Spleen (tissue), 11 donors: ENCODE results near the gene EIF5A. TPM values are rescaled to one million over a fixed set of nuclear protein-coding genes. Genes with fewer than 3 reads are reported as not detected.
"Not testable (repeated sequence)": the region's sequence is repeated elsewhere in the genome, so short reads cannot be mapped to it uniquely, and the experiment has no call there.

Experiments used
- DNase-seq: peaks from one replicate; pipeline ENCODE4 v3.0.0-alpha.2; 2020
- H3K27ac ChIP-seq, 8 donors: fragments of 200-600 bp; sonication (generic) in 7 of 8; 1 replicate in 4 of 8; 2 replicates in 4 of 8; pipeline versions ENCODE4 v1.5.0 to v1.8.0; 2016 to 2021; ENCODE audit warnings: inconsistent platforms in 4 of 8, mild to moderate bottlenecking in 4 of 8, moderate library complexity in 1 of 8
- H3K27me3 ChIP-seq, 7 donors: fragments of 200-600 bp; sonication (generic) in 6 of 7; replicated peaks in 1 of 7; 1 replicate in 4 of 7; 2 replicates in 3 of 7; pipeline versions ENCODE4 v1.5.0 to v1.8.0; 2016 to 2021; ENCODE audit warnings: inconsistent platforms in 3 of 7, mild to moderate bottlenecking in 1 of 7
- H3K36me3 ChIP-seq, 6 donors: fragments of 200-600 bp; sonication (generic) in 5 of 6; 1 replicate in 4 of 6; 2 replicates in 2 of 6; pipeline versions ENCODE4 v1.5.0 to v1.8.0; 2016 to 2021; ENCODE audit warnings: inconsistent platforms in 2 of 6
- H3K4me1 ChIP-seq, 6 donors: fragments of 200-600 bp; sonication (generic) in 5 of 6; 1 replicate in 3 of 6; 2 replicates in 3 of 6; pipeline versions ENCODE4 v1.5.0 to v1.8.0; 2016 to 2021; ENCODE audit warnings: inconsistent platforms in 3 of 6
- H3K4me3 ChIP-seq, 8 donors: fragments of 200-600 bp; sonication (generic) in 7 of 8; 1 replicate in 4 of 8; 2 replicates in 4 of 8; pipeline versions ENCODE4 v1.5.0 to v1.8.0; 2016 to 2021; ENCODE audit warnings: inconsistent platforms in 4 of 8, mild to moderate bottlenecking in 4 of 8, moderate library complexity in 2 of 8
- H3K9me3 ChIP-seq, 8 donors: fragments of 200-600 bp; sonication (generic) in 7 of 8; 1 replicate in 4 of 8; 2 replicates in 4 of 8; pipeline versions ENCODE4 v1.5.0 to v1.8.0; 2016 to 2021; ENCODE audit warnings: inconsistent platforms in 4 of 8
- POLR2A ChIP-seq, 3 donors: fragments of 450-650 bp; IDR thresholded peaks; one replicate each; pipeline ENCODE4 v1.5.1; 2017; ENCODE audit warnings: antibody characterized with exemption in 3 of 3, mild to moderate bottlenecking in 1 of 3
- POLR2AphosphoS5 ChIP-seq, 3 donors: sonication (generic); formaldehyde crosslinking; IDR thresholded peaks; one replicate each; pipeline ENCODE4 v1.5.1; 2017; ENCODE audit warnings: antibody characterized with exemption in 3 of 3
- WGBS, 5 donors: extraction: QIAGEN DNeasy Blood & Tissue Kit in 3 of 5; methylation state at CpG; one replicate each; pipeline versions ENCODE4 v1.1.5 to v1.1.7; 2013 to 2018; 5-methylcytosine and 5-hydroxymethylcytosine counted together
- intact Hi-C: fragments of 100-400 bp; cut with DNase I; formaldehyde crosslinking; loops from one replicate; pipeline ENCODE4 v1.15.0; 2023; ENCODE audit warnings: low total_unique reads
- polyA plus RNA-seq, 3 donors: library from polyadenylated mRNA; stranded (reverse); fragments of 200-250 nt; gene quantifications; one replicate each; pipeline ENCODE4 v1.2.1, GENCODE V29; 2013
- total RNA-seq, 7 donors: library from RNA; depleted of rRNA in 3 of 7; stranded (reverse); fragments of >200 nt in 3 of 7; fragmentation: NEBNext Ultra II Directional in 4 of 7; extraction: Animal tissue kit (Norgen Biotek cat#: 25700) in 4 of 7; gene quantifications; one replicate each; pipeline versions ENCODE4 v1.1.0 to v1.2.1, GENCODE V29; 2016 to 2021
- TF ChIP-seq, protein P1 (sequence below), 11 experiments: fragments of 200-600 bp in 7 of 11; fragments of 450-650 bp in 4 of 11; sonication (generic) in 4 of 11; IDR thresholded peaks in 8 of 11; conservative IDR thresholded peaks in 3 of 11; 1 replicate in 7 of 11; 2 replicates in 4 of 11; pipeline versions ENCODE4 v1.4.0 to v1.8.0; 2016 to 2021; ENCODE audit warnings: antibody characterized with exemption in 11 of 11, inconsistent platforms in 4 of 11, mild to moderate bottlenecking in 1 of 11
- donor health status: healthy with polysubstance abuse.
- donor health status: DM: no; HTN: no; CAD: no; lungs with moderate emphysema.
- donor health status: DM: no; HTN: no; CAD: no.
- donor health status: Bipolar disorder and iron deficiency.
- donor health status: healthy.
- donor health status: DM: no; HTN: no; CAD: no.
- donor health status: DM: yes; HTN: yes; CAD: no.

The EIF5A gene
- total and polyA plus RNA-seq, 10 donors, result 117 to 426 (median 268) TPM

DNA sequence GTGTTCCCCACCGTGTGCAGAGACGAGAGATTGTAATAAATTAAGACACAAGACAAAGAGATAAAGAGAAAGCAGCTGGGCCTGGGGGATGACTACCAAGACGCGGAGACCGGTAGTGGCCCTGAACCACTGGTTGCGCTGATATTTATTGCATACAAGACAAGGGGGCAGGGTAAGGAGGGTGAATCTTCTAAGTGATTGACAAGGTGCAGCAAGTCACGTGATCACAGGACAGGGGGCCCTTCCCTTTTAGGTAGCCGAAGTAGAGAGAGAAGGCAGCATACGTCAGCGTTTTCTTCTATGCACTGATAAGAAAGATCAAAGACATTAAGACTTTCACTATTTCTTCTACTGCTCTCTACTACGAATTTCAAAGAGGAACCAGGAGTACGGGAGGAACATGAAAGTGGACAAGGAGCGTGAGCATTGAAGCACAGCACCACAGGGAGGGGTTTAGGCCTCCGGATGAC, 25.2 kb downstream of the EIF5A start:
- DNase-seq, H3K9me3 ChIP-seq, intact Hi-C loops, H3K36me3 ChIP-seq, H3K4me3 ChIP-seq, H3K27me3 ChIP-seq: not testable (repeated sequence)
- H3K27ac ChIP-seq, result peak overlapping the region in 5 of 8 donors; percentile 44 to 78 (median 70)
- WGBS, 5 donors, result 32 to 44% (median 34%) methylated on average over 13 to 14 of the region's 14 CpGs
- H3K4me1 ChIP-seq, result peaks cover 12 to 91% (median 52%) of the 10 kb centered on the region in 6 donors
- peak in 1 of 3 donors; percentile 50 for TF ChIP-seq POLR2AphosphoS5 (IDR thresholded peaks at IDR 0.05)

DNA sequence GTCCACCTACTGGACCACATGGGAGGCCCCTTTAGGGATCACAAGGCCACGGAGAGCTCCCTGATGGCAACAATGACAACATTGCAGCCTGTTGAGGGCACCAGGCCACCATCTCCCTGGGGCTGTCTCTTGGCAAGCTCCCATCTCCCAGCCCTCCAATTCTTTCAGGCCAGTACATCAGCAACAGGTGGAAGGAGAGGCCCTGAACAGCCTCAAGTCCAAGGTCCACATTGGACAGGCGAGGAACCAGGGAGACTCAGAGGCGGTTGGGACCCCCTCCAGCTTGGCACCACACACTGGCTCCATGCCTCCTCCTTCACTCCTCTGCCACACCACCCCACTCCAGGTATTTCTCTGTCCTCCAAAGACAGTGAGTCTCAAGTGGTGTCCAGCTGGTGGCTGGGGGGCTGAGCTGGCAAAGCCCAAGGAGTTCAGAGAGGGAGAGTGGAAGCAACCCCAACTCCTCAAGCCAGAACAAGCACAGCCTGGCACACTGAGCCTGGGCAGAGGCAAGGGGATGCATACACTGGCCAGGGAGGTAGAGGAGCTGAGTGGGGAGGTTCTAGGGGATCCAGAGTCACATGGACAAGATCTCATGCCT, 27.6 kb downstream of the EIF5A start:
- intact Hi-C loops, result no loop called here
- Histone ChIP-seq H3K27ac (peak overlapping the region in 5 of 8 donors; percentile 78 to 95 (median 94)), H3K27me3 (no peaks in the 10 kb centered on the region), H3K36me3 (peaks cover 0 to 23% (median 8%) of the 10 kb centered on the region in 6 donors), H3K9me3 (no peaks in the 10 kb centered on the region), H3K4me1 (peaks cover 18 to 97% (median 58%) of the 10 kb centered on the region in 6 donors), H3K4me3 (no peak overlapping the region)
- 92 to 98% (median 95%) methylated on average over 2 to 3 of the region's 3 CpGs for WGBS, 5 donors
- no peak for DNase-seq
- no peak for TF ChIP-seq POLR2AphosphoS5 (IDR thresholded peaks at IDR 0.05)
- no peak for TF ChIP-seq POLR2A (IDR thresholded peaks at IDR 0.05)
- TF ChIP-seq, protein P1, sequence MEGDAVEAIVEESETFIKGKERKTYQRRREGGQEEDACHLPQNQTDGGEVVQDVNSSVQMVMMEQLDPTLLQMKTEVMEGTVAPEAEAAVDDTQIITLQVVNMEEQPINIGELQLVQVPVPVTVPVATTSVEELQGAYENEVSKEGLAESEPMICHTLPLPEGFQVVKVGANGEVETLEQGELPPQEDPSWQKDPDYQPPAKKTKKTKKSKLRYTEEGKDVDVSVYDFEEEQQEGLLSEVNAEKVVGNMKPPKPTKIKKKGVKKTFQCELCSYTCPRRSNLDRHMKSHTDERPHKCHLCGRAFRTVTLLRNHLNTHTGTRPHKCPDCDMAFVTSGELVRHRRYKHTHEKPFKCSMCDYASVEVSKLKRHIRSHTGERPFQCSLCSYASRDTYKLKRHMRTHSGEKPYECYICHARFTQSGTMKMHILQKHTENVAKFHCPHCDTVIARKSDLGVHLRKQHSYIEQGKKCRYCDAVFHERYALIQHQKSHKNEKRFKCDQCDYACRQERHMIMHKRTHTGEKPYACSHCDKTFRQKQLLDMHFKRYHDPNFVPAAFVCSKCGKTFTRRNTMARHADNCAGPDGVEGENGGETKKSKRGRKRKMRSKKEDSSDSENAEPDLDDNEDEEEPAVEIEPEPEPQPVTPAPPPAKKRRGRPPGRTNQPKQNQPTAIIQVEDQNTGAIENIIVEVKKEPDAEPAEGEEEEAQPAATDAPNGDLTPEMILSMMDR (IDR thresholded peaks at IDR 0.05 in 8 of 11, conservative IDR thresholded peaks at IDR 0.05 in 3 of 11), result no peak

DNA sequence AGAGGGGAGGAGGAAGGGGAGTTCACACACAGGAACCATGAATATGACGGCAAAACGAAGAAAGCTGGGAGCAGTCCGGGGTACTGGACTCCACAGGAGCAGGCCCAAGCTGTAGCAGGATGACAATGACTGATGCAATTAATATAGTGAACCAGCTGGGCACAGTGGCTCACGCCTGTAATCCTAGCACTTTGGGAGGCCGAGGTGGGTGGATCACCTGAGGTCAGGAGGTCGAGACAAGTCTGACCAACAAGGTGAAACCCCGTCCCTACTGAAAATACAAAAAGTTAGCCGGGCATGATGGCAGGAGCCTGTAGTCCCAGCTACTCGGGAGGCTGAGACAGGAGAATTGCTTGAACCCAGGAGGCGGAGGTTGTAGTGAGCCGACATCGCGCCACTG, 28.3 kb downstream of the EIF5A start:
- Histone ChIP-seq H3K4me3 (peak overlapping the region in 4 of 8 donors; percentile 62 to 77 (median 75)), H3K4me1 (peaks cover 12 to 97% (median 51%) of the 10 kb centered on the region in 6 donors), H3K36me3 (peaks cover 0 to 30% (median 14%) of the 10 kb centered on the region in 6 donors), H3K27ac (peak overlapping the region; percentile 68 to 95 (median 90))
- WGBS, 5 donors, result 74 to 84% (median 80%) methylated on average over 13 of the region's 13 CpGs
- intact Hi-C loops, H3K27me3 ChIP-seq, DNase-seq, H3K9me3 ChIP-seq: not testable (repeated sequence)

DNA sequence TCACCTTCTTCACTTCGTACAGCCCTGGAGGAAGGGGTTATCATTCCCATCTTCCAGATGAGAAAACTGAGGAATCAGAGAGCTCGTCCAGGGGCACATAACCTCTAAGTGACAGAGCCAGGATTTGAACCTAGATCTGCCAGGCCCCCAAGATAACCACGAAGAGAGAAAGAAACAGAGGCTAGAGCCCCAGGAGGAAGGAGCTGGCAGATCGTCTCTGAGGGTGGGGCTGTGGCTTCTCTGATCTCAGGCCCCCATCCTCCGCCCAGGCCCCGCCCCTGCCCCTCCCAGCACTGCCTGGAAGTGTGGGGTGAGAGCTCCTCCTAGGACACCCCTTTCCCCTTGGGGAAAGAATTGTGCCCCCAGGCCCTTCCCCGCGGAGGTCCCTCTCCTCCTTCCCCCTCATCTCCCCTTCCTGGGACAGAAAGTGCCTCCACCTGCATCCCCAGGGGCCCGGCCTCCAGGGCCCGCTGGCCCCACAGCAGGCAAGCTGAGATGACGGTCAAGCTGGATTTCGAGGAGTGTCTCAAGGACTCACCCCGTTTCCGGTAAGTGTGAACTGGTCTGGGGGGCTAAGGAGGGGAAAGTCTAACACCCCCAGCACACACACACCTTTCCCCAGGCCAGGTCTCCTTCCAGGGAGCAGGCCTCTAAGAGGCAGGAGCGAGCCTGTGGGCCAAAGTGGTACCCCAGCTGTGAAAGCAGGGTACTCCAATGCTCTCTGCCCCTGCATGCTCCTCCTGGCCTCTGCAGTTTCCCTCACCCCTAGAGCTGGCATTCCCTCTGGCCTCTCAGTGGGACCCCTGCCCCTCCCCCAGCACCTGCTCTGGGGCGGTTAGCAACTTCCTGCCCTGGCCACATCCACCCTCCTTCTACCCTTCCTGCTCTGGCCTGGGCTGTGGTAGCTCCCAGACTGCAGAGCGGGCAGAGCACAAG, 29.1 kb downstream of the EIF5A start, which contains the start of gene ACAP1:
Gene ACAP1, plus strand, starts transcription at position 290 of the 936 bp plus-strand sequence. Its CDS starts 206 bp downstream, at position 496.
- Histone ChIP-seq H3K36me3 (peaks cover 0 to 38% (median 20%) of the 10 kb centered on the region in 6 donors), H3K4me3 (peak within 1 kb of the TSS; percentile 49 to 77 (median 63)), H3K9me3 (no peaks in the 10 kb centered on the region), H3K4me1 (peaks cover 11 to 97% (median 48%) of the 10 kb centered on the region in 6 donors), H3K27ac (peak within 1 kb of the TSS; percentile 68 to 95 (median 90)), H3K27me3 (peaks cover 0 to 8% (median 0%) of the 10 kb centered on the region in 7 donors)
- intact Hi-C loops, result no loop called here
- DNase-seq, result peak; percentile 97
- WGBS, 5 donors, result 12 to 28% (median 21%) methylated on average over 12 to 17 of the region's 17 CpGs
- TF ChIP-seq, protein P1 (IDR thresholded peaks at IDR 0.05 in 8 of 11, conservative IDR thresholded peaks at IDR 0.05 in 3 of 11), result peak in 1 of 11 experiments; percentile 18
- peak; percentile 75 to 85 (median 77) for TF ChIP-seq POLR2AphosphoS5 (IDR thresholded peaks at IDR 0.05)
- no peak for TF ChIP-seq POLR2A (IDR thresholded peaks at IDR 0.05)

DNA sequence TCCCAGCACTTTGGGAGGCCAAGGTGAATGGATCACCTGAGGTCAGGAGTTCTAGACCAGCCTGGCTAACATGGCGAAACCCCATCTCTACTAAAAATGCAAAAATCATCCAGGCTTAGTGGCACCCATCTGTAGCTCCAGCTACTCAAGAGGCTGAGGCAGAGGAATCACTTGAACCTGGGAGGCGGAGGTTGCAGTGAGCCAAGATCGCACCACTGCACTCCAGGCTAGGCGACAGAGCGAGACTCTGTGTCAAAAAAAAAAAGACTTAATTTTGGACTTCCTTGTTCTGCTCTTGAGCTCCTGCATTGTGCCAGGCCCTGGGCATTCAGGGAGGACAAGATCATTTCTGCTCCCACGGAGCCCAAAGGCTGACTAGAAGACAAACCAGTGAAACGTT, 30.2 kb downstream of the EIF5A start:
- peaks cover 11 to 87% (median 41%) of the 10 kb centered on the region in 6 donors for H3K4me1 ChIP-seq
- peaks cover 0 to 14% (median 0%) of the 10 kb centered on the region in 7 donors for H3K27me3 ChIP-seq
- intact Hi-C loops, DNase-seq, H3K9me3 ChIP-seq: not testable (repeated sequence)
- H3K27ac ChIP-seq, result peak overlapping the region; percentile 68 to 95 (median 90)
- 33 to 49% (median 39%) methylated on average over 7 of the region's 7 CpGs for WGBS, 5 donors
- H3K4me3 ChIP-seq, result peak overlapping the region; percentile 49 to 77 (median 63)
- H3K36me3 ChIP-seq, result peaks cover 0 to 49% (median 30%) of the 10 kb centered on the region in 6 donors
